HEK293 (cell line): Measurements from ENCODE around the gene SELENOI.

Experiments used
- ATF2 ChIP-seq: fragments of 450-650 bp; formaldehyde crosslinking; IDR thresholded peaks from 2 replicates; pipeline ENCODE4 v1.5.1; 2016; ENCODE audit warnings: missing biosample characterization, missing genetic modification characterization, low read depth
- CTCF ChIP-seq: fragments of 450-650 bp; formaldehyde crosslinking; IDR thresholded peaks from 2 replicates; pipeline ENCODE4 v1.5.1; 2016; ENCODE audit warnings: missing biosample characterization, missing genetic modification characterization
- HOXA7 ChIP-seq: sonication (generic); formaldehyde crosslinking; IDR thresholded peaks from 2 replicates; pipeline ENCODE4 v1.8.1; 2022; ENCODE audit warnings: missing genetic modification reagents, borderline replicate concordance
- PBX3 ChIP-seq: sonication (generic); formaldehyde crosslinking; IDR thresholded peaks from 2 replicates; pipeline ENCODE4 v1.8.1; 2022; ENCODE audit warnings: mild to moderate bottlenecking, moderate library complexity, missing genetic modification reagents
- ZBTB48 ChIP-seq: fragments of 450-650 bp; formaldehyde crosslinking; IDR thresholded peaks from 2 replicates; pipeline ENCODE4 v1.5.1; 2016; ENCODE audit warnings: missing biosample characterization, missing genetic modification characterization
- ZNF121 ChIP-seq: fragments of 450-650 bp; formaldehyde crosslinking; IDR thresholded peaks from 2 replicates; pipeline ENCODE4 v1.5.1; 2016; ENCODE audit warnings: missing biosample characterization, missing genetic modification characterization

- TF ChIP-seq ATF2 (tag by site-specific recombination), result no peak
- no peak for TF ChIP-seq CTCF (tag by site-specific recombination)
- TF ChIP-seq PBX3 (CRISPR knock-in tag), result no peak
- TF ChIP-seq HOXA7, result no peak
- TF ChIP-seq ZNF121 (tag by site-specific recombination), result no peak
- no peak for TF ChIP-seq ZBTB48
Observed at GRCh38 chr2:26313446-26313845, 32.5 kb upstream of the SELENOI start.
